NAMALWA (cell line): Measurements from ENCODE around the gene CELA2B.
"Not testable (repeated sequence)": the region's sequence is repeated elsewhere in the genome, so short reads cannot be mapped to it uniquely, and the experiment has no call there.

Experiments
- DNase-seq: peaks from one replicate; pipeline ENCODE4 v3.0.0-alpha.2; 2015; ENCODE audit warnings: low spot score

Gene CELA2B

DNA sequence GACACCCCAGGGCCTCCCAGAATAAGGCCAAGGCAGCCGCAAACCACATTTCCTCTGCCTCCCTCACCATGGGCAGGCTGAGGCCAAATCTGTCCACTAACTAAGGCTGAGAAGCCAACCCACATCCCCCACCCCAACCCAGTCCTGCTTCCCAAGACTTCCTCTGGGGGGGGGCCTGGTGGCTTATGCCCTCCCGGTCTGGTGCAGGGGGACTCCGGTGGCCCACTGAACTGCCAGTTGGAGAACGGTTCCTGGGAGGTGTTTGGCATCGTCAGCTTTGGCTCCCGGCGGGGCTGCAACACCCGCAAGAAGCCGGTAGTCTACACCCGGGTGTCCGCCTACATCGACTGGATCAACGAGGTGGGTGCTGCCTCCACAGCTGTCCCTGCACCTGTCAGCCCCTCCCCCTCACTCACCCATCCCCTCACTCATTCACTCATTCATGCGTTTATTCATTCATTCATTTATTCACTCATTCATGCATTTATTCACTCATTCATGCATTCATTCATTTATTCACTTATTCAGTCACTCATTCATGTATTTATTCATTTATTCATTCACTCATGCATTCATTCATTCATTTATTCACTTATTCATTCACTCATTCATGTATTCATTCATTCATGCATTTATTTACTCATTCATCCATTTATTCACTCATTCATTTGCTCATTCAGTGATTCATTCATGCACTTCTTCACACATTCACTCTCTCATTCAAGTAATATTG lies 30.3 kb upstream of the CELA2B start:
- no peak for DNase-seq

DNA sequence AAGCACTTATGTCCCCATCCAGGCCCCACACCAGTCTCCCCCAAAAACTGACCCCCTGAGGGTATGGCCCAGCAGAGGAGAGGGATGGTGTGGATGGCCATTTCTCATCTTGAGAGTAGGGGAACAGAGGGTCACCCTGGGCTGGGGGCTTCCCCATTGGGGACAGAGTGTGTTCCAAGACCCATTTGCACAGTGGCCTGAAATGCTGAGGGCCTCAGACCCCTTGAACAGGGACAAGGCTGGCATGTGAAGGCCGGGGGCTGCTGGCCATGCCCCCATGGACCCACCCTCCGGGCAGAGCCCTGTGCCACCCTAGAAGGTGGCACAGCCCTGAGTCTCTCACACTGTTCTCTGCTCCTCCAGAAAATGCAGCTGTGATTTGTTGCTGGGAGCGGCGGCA lies 29.7 kb upstream of the CELA2B start:
- no peak for DNase-seq

GRCh38 chr1:15448877-15449462 lies 26.9 kb upstream of the CELA2B start:
- no peak for DNase-seq

DNA sequence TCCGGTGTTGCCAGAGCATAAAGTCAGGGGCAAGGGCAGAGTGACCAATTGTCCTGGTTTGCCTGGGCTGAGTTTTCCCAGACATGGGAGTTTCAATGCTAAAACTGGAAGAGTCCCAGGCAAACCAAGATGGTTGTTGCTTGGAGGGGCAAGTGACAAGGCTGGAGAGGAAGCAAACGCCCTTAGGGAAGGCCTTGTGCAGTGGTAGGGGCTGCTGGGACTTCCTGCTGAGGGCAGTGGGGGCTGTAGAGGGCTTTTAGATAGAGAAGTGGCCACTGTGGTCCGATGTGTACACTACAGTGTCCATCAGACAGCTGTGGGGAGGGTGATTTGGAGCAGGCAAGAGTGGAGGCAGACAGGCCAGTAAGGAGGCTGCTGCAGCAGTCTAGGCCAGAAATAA lies 26.3 kb upstream of the CELA2B start:
- no peak for DNase-seq

- DNase-seq, result no peak
These were observed 24.7 kb upstream of the CELA2B start for GRCh38 chr1:15451014-15451722.

GRCh38 chr1:15452216-15452615 lies 23.7 kb upstream of the CELA2B start:
- DNase-seq, result no peak

DNA sequence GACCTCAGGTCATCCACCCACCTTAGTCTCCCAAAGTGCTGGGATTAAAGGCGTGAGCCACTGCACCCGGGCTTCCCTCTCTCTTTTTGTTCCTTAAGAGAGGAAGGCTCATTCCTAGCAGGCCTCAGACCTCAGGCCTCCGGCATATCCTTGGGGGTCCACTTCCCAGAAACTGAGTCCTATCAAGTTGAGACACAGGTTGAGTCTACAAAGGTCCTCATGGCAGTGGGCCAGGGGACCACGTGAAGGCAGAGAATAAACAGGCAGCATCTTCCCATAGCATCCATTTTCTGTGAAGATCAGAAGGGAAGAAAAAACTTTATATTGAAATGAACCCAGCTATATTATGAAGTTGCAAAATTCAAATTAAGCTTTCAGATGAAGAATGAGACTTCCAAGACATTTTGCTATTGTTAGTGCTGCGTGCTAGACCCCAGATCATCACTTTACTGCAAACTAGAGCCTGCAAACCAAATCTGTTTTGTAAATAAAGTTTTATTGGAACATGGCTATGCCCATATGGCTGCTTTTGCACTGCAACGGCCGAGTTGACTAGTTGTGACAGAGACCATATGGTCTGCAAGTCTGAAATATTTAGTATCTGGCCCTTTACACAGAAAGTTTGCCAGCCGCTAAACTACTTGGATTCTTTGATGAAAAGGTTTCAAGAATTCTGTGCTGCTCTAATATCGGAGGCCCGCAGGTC lies 22.9 kb upstream of the CELA2B start:
- DNase-seq, result no peak

DNA sequence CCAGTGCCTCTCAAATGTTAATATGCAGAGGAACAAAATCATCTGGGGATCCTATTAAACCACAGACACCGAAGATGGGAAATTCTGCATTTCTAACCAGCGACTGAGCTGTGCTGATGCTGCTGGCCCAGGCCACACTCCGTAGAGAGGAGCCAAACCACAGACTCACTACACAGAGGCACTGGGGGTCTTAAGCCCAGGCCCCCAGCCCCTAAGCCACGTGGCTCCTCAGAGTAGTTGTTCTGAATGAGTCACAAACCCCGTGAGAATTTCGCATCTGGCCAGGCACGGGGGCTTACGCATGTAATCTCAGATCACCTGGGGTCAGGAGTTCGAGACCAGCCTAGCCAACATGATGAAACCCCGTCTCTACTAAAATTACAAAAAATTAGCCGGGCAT lies 22.2 kb upstream of the CELA2B start:
- DNase-seq, result no peak

DNA sequence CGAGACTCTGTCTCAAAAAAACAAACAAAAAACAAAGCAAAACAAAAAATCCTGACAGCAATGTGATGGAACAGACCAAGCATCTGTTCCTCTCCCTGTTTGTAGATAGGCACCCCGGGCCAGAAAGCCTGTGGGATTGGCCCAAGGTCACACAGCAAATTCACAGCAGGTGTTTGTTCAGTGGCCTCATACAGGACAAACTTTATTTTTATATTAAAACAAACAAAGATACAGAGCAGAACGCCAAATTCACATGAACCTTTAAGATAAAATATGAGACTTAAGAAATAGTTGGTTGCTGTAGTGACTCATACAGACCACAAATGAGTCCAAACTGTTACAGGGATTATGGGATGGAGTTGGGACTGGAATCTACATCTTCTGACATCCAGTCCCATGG lies 21.6 kb upstream of the CELA2B start:
- DNase-seq, result no peak

- DNase-seq, result no peak
These were observed 20.4 kb upstream of the CELA2B start for GRCh38 chr1:15455522-15455921.

DNA sequence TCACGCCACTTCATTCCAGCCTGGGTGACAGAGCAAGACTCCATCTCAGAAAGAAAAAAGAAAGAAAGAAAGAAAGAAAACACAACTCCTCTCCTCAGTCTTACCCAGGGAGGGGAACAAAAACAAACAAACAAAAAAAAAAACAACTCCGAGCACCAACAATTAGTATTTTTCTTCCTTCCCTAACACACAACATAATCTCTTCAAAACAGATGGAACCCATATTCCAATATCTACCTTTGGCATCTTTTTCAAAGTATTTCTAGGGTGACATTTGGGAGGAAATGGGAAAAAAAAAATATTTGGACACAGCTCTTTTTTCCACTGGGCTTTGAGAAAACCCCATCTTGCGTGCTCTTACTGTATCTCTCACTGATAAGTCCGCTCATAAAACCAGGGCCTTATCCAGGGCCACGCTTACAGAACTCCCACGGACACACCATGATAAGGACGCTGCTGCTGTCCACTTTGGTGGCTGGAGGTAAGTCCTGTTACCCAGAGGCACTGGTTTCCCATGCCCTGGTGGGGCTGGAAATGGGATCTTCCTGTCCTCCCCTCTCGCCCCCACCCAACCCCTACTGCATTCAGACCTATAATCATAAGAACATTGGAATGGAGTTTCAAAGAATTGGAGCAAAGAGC lies 19.5 kb upstream of the CELA2B start, which contains the start of gene CELA2A:
Gene CELA2A, plus strand, starts transcription at position 420 of the 642 bp plus-strand sequence. Its CDS starts 22 bp downstream, at position 442.
- no peak for DNase-seq

GRCh38 chr1:15457585-15457984 lies 18.3 kb upstream of the CELA2B start:
- DNase-seq, result no peak

DNA sequence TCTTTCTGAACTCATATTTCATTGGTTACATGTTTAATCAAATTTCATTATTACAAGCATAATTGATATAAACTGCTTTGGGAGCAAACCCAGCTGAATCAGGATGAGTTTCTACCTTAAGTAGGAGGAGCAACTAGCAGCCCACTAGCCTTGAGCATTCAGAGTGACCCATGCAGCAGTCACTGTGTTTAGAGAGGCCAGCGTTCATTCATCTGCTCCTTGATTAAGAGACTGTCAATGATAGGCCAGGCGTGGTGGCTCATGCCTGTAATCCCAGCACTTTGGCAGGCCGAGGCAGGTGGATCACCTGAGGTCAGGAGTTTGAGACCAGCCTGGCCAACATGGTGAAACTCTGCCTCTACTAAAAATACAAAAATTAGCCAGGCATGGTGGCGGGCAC lies 17.5 kb upstream of the CELA2B start:
- not testable (repeated sequence) for DNase-seq

DNA sequence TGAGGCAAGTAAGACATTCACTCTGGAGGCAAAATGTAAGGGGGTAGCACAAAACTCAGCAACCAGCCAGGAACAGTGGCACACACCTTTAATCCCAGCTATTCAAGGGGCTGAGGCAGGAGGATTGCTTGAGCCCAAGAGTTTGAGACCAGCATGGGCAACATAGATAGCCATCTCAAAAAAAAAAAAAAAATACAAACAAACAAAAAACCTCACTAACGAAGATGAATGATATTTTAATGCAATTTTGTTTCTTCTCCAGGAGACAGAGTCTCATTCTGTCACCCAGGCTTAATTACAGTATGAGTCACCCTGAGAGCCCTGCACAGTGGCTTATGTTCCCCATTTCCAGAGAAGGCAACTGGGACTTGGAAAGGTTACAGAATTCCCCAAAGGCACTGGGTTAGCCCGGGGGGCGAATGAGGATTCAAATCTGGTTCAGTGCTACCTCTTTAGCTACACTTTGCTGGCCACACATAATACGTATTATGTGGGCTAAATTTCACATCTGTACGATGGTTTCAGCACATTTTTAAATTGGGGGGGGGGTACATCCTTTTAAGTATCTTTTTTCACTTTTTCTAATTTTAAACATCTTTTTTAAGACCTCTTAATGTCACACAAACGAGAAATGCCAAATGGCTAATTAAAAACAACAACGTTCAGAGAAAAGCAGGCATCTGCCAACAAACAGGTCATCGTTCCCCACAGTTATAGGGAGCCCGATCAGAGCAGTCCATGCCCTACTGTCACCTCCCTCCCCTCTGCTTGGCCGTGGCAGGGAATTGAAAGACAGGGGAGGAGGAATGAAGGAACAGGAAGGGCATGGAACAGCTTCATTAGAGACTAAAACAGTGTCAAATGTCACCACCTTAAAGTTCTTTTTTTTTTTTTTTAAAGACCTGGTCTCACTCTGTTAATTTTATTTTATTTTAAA lies 15.9 kb upstream of the CELA2B start:
- no peak for DNase-seq

DNA sequence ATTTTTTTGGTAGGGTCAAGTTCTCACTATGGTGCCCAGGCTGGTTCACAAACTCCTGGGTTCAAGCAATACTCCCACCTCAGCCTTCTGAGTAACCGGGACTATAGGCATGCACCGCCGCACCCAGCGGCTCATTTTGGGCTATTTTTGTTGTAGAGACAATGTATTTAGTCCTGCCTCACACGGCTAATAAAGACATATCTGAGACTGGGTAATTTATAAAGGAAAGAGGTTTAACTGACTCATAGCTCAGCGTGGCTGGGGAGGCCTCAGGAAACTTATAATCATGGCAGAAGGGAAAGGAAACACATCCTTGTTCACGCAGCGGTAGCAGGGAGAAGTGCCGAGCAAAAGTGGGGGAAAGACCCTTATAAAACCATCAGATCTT lies 15.2 kb upstream of the CELA2B start:
- DNase-seq, result no peak

DNA sequence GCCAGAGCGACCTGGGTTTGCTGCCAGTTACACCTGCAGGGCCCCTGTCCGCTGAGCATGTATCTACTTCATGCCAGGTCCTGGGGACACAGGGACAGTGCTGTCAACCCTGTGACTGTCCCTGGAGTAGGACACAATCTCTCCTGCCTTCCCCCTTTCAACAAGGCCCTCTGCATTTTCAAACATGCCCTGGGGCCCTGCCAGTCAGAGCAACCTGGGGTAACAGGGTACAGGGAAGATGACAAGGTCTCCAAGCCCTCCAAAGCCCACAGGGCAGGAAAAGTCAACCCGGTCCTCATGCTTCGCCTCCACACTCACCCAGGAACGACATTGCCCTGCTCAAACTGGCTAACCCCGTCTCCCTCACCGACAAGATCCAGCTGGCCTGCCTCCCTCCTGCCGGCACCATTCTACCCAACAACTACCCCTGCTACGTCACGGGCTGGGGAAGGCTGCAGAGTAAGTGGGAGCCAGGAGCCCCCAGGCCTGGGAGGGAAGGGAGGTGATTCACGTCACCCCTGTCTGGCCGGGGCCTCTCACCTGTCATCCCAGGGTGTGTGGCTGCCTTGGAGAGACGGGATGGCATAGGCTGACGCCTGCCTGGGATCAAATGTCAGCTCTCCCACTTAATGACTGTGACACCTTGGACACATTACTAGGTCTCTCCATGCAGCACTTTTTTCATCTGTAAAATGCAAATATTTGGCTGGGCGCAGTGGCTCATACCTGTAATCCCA lies 12.7 kb upstream of the CELA2B start:
- not testable (repeated sequence) for DNase-seq

GRCh38 chr1:15463926-15464322 lies 12.0 kb upstream of the CELA2B start:
- DNase-seq, result not testable (repeated sequence)

- DNase-seq, result no peak
These were observed 10.2 kb upstream of the CELA2B start for GRCh38 chr1:15465674-15466073.

DNA sequence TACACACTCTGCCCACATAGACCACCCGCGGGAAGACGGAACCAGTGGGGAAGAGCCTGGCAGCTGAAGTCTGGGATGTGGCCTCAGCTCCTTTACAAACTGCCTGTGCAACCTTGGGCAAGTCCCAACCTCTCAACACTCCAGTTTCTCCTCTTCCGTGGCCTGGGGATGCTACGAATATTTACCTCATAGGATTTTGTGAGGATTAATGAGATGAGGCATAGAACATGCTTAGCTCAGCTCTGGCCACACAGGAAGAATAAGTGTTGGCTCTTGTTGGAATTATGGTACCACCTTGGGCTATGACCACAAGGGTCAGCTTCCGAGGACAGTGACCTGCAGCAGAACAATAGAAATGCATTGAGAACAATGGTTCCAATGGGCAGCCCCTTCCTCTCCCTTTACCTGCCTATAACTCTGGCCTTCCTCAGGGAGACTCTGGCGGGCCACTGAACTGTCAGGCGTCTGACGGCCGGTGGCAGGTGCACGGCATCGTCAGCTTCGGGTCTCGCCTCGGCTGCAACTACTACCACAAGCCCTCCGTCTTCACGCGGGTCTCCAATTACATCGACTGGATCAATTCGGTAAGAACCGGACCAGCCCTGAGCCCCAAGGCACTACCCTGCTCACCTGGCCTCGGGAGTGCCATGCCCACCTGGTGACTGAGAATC lies 8.8 kb upstream of the CELA2B start:
- not testable (repeated sequence) for DNase-seq

DNA sequence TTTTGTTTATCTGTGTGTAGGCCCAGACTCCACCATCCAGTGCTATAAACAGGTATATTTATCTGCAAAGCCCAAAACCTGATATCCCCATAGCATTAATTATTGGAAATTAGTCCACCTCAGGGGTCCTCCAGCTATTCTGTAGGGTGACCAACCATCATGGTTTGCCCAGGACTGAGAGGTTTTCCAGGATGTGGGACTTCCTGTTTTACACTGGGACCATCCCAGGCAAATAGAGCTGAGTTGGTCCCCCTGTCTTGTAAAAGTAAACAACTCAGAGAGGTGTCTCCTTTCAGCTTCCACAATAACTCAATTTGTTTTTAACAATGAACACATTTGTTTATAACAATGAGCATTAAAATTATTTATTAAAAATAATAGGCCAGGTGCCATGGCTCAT lies 7.8 kb upstream of the CELA2B start:
- no peak for DNase-seq
